HepG2 (cell line): Measurements from ENCODE around the gene CKS1B. TPM values are rescaled to one million over a fixed set of nuclear protein-coding genes. Genes with fewer than 3 reads are reported as not detected.
A peak's percentile ranks its signal among the peaks of the same experiment; 100 is the strongest.

Experiments used
- ARID2 ChIP-seq: sonication (generic); formaldehyde crosslinking; IDR thresholded peaks from 2 replicates; pipeline ENCODE4 v1.8.1; 2022; ENCODE audit warnings: mild to moderate bottlenecking, missing genetic modification reagents, borderline replicate concordance
- CEBPG ChIP-seq: IDR thresholded peaks from 2 replicates; pipeline ENCODE4 v1.6.1; 2016
- FOXO1 ChIP-seq: sonication (generic); formaldehyde crosslinking; IDR thresholded peaks from 2 replicates; pipeline ENCODE4 v1.4.0; 2020; ENCODE audit warnings: missing genetic modification reagents
- HNRNPUL1 ChIP-seq: fragments of 200-400 bp; formaldehyde crosslinking; IDR thresholded peaks from 2 replicates; pipeline ENCODE4 v1.6.1; 2017; ENCODE audit warnings: low read depth, mild to moderate bottlenecking, low read length, moderate library complexity
- MAZ ChIP-seq, 2 experiments: sonication (generic) in 1 of 2; formaldehyde crosslinking in 1 of 2; IDR thresholded peaks; 2 replicates each; pipeline versions ENCODE4 v1.5.0 to v1.6.1; 2012 to 2020; ENCODE audit warnings: low read depth in 2 of 2, mild to moderate bottlenecking in 2 of 2, borderline replicate concordance in 1 of 2, improper control_type of control experiment in 1 of 2, low read length in 1 of 2, missing genetic modification reagents in 1 of 2, moderate library complexity in 1 of 2
- MTF1 ChIP-seq: sonication (generic); formaldehyde crosslinking; IDR thresholded peaks from 2 replicates; pipeline ENCODE4 v1.5.0; 2020; ENCODE audit warnings: missing genetic modification reagents
- NAIF1 ChIP-seq: sonication (generic); formaldehyde crosslinking; IDR thresholded peaks from 2 replicates; pipeline ENCODE4 v1.5.0; 2020; ENCODE audit warnings: mild to moderate bottlenecking, missing genetic modification reagents, borderline replicate concordance
- SALL2 ChIP-seq: sonication (generic); formaldehyde crosslinking; IDR thresholded peaks from 2 replicates; pipeline ENCODE4 v1.8.1; 2023; ENCODE audit warnings: mild to moderate bottlenecking, missing genetic modification reagents, inconsistent platforms
- TSC22D2 ChIP-seq: sonication (generic); formaldehyde crosslinking; IDR thresholded peaks from 2 replicates; pipeline ENCODE4 v1.5.1; 2020; ENCODE audit warnings: missing genetic modification reagents, mild to moderate bottlenecking, borderline replicate concordance
- YY1 ChIP-seq: IDR thresholded peaks from 2 replicates; pipeline ENCODE4 v1.6.1; 2011; ENCODE audit warnings: low read length, low read depth, moderate library complexity, mild to moderate bottlenecking; ENCODE audit not compliant: insufficient read depth, insufficient replicate concordance
- ZNF232 ChIP-seq: sonication (generic); formaldehyde crosslinking; IDR thresholded peaks from 2 replicates; pipeline ENCODE4 v1.4.0; 2020; ENCODE audit warnings: missing genetic modification reagents, borderline replicate concordance
- ZNF432 ChIP-seq: sonication (generic); formaldehyde crosslinking; IDR thresholded peaks from 2 replicates; pipeline ENCODE4 v1.5.0; 2020; ENCODE audit warnings: missing genetic modification reagents, mild to moderate bottlenecking, borderline replicate concordance
- ZNF766 ChIP-seq: sonication (generic); formaldehyde crosslinking; IDR thresholded peaks from 2 replicates; pipeline ENCODE4 v1.5.0; 2020; ENCODE audit warnings: missing genetic modification reagents, borderline replicate concordance
- ZNF891 ChIP-seq: sonication (generic); formaldehyde crosslinking; IDR thresholded peaks from 2 replicates; pipeline ENCODE4 v1.5.0; 2020; ENCODE audit warnings: mild to moderate bottlenecking, missing genetic modification reagents
- polyA plus RNA-seq, 8 experiments: library from polyadenylated mRNA; depleted of rRNA in 3 of 8; stranded (reverse) in 7 of 8; unstranded in 1 of 8; fragments of >200 nt; fragmentation: Illumina TruSeq in 4 of 8; extraction: Trizol in 4 of 8; gene quantifications; 2 replicates each; pipeline versions ENCODE4 v1.2.1 to v1.2.3, GENCODE V29; 2011 to 2016; ENCODE audit warnings: low read depth in 4 of 8, missing spikeins in 1 of 8, mixed read lengths in 1 of 8; ENCODE audit not compliant: insufficient read depth in 1 of 8
- total RNA-seq, 5 experiments: library from RNA; depleted of rRNA; stranded (reverse); fragments of >200 nt; fragmentation: Illumina TruSeq; extraction: Trizol; gene quantifications; 2 replicates each; pipeline ENCODE4 v1.2.3, GENCODE V29; 2016; ENCODE audit warnings: low read depth in 1 of 5
- TF ChIP-seq, protein P1 (sequence below): sonication (generic); formaldehyde crosslinking; IDR thresholded peaks from 2 replicates; pipeline ENCODE4 v1.4.0; 2020; ENCODE audit warnings: mild to moderate bottlenecking, missing genetic modification reagents
- TF ChIP-seq, protein P2 (sequence below): sonication (generic); formaldehyde crosslinking; IDR thresholded peaks from 2 replicates; pipeline ENCODE4 v1.5.0; 2020; ENCODE audit warnings: missing genetic modification reagents
- TF ChIP-seq, protein P3 (sequence below): sonication (generic); formaldehyde crosslinking; conservative IDR thresholded peaks from 2 replicates; pipeline ENCODE4 v1.4.0; 2020; ENCODE audit warnings: missing genetic modification reagents
- TF ChIP-seq, protein P4 (sequence below): sonication (generic); formaldehyde crosslinking; IDR thresholded peaks from 2 replicates; pipeline ENCODE4 v1.8.0; 2022; ENCODE audit warnings: mild to moderate bottlenecking, missing genetic modification reagents, moderate library complexity
- TF ChIP-seq, protein P5 (sequence below): sonication (generic); formaldehyde crosslinking; IDR thresholded peaks from 2 replicates; pipeline ENCODE4 v1.4.0; 2020; ENCODE audit warnings: mild to moderate bottlenecking, missing genetic modification reagents
- TF ChIP-seq, protein P6 (sequence below): sonication (generic); formaldehyde crosslinking; IDR thresholded peaks from 2 replicates; pipeline ENCODE4 v1.9.0; 2022; ENCODE audit warnings: low read depth, missing genetic modification reagents

CKS1B gene
- total and polyA plus RNA-seq, 2 of the 13 experiments (the other 11 are each of a cell fraction or from before 2014, with no cell fraction given), result 217 to 222 TPM

DNA sequence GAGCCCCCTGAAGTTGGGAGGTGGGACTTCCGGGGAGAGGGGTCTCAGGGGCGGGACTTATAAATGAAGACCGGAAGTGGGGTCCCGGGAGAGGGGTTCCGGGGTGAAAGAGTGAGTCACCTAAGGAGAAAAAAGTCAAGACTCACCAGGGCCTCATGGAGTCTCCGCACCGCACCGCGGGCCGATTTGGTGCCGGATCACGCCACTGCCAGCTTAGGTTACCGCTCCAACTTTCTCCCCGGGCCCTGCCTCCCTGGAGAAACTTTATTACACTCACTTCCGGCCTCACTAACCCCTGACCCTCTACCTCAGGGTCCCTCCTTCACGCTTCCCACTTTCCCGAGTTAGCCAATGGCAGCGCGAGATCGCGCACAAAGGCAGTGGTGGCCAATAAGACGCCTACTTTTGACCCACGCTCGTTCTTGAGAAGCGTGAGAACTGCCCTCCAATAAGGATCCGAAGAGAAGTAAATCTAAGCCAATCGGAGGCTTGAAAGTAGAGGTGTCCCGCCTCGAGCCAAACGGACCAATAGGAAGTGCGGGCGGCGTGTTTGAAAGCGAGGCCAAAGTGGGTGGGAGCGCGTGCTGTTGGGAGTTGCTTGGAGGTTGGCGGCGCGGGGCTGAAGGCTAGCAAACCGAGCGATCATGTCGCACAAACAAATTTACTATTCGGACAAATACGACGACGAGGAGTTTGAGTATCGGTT is at the start of gene CKS1B (continued):
- TF ChIP-seq MAZ (IDR thresholded peaks at IDR 0.05; ENCODE audit: borderline replicate concordance, low read depth, low read length), result no peak
- TF ChIP-seq MAZ (CRISPR knock-in tag; IDR thresholded peaks at IDR 0.05; ENCODE audit: low read depth), result peak; percentile 56
- TF ChIP-seq ARID2 (CRISPR knock-in tag), result 0 out of 2 replicates have a peak, but pooled peaks have one; percentile 58
- TF ChIP-seq, protein P1, sequence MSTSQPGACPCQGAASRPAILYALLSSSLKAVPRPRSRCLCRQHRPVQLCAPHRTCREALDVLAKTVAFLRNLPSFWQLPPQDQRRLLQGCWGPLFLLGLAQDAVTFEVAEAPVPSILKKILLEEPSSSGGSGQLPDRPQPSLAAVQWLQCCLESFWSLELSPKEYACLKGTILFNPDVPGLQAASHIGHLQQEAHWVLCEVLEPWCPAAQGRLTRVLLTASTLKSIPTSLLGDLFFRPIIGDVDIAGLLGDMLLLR (CRISPR knock-in tag), result no peak; the same call in 1 of the 2 replicates
- no peak; the same call in 1 of the 2 replicates for TF ChIP-seq NAIF1 (CRISPR knock-in tag)
- no peak for TF ChIP-seq TSC22D2 (CRISPR knock-in tag)
- TF ChIP-seq YY1, result peak; percentile 43
- no peak for TF ChIP-seq ZNF891 (CRISPR knock-in tag)
- TF ChIP-seq ZNF232 (CRISPR knock-in tag), result no peak
- no peak for TF ChIP-seq MTF1 (CRISPR knock-in tag)
- TF ChIP-seq, protein P2, sequence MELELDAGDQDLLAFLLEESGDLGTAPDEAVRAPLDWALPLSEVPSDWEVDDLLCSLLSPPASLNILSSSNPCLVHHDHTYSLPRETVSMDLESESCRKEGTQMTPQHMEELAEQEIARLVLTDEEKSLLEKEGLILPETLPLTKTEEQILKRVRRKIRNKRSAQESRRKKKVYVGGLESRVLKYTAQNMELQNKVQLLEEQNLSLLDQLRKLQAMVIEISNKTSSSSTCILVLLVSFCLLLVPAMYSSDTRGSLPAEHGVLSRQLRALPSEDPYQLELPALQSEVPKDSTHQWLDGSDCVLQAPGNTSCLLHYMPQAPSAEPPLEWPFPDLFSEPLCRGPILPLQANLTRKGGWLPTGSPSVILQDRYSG (CRISPR knock-in tag), result no peak
- TF ChIP-seq, protein P3, sequence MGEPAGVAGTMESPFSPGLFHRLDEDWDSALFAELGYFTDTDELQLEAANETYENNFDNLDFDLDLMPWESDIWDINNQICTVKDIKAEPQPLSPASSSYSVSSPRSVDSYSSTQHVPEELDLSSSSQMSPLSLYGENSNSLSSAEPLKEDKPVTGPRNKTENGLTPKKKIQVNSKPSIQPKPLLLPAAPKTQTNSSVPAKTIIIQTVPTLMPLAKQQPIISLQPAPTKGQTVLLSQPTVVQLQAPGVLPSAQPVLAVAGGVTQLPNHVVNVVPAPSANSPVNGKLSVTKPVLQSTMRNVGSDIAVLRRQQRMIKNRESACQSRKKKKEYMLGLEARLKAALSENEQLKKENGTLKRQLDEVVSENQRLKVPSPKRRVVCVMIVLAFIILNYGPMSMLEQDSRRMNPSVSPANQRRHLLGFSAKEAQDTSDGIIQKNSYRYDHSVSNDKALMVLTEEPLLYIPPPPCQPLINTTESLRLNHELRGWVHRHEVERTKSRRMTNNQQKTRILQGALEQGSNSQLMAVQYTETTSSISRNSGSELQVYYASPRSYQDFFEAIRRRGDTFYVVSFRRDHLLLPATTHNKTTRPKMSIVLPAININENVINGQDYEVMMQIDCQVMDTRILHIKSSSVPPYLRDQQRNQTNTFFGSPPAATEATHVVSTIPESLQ (CRISPR knock-in tag), result no peak
- TF ChIP-seq CEBPG, result no peak; the same call in 1 of the 2 replicates
- TF ChIP-seq ZNF766, result no peak
- TF ChIP-seq ZNF432 (CRISPR knock-in tag), result no peak
- TF ChIP-seq, protein P4, sequence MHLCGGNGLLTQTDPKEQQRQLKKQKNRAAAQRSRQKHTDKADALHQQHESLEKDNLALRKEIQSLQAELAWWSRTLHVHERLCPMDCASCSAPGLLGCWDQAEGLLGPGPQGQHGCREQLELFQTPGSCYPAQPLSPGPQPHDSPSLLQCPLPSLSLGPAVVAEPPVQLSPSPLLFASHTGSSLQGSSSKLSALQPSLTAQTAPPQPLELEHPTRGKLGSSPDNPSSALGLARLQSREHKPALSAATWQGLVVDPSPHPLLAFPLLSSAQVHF (CRISPR knock-in tag), result peak; percentile 61; the same call in 1 of the 2 replicates
- TF ChIP-seq, protein P5, sequence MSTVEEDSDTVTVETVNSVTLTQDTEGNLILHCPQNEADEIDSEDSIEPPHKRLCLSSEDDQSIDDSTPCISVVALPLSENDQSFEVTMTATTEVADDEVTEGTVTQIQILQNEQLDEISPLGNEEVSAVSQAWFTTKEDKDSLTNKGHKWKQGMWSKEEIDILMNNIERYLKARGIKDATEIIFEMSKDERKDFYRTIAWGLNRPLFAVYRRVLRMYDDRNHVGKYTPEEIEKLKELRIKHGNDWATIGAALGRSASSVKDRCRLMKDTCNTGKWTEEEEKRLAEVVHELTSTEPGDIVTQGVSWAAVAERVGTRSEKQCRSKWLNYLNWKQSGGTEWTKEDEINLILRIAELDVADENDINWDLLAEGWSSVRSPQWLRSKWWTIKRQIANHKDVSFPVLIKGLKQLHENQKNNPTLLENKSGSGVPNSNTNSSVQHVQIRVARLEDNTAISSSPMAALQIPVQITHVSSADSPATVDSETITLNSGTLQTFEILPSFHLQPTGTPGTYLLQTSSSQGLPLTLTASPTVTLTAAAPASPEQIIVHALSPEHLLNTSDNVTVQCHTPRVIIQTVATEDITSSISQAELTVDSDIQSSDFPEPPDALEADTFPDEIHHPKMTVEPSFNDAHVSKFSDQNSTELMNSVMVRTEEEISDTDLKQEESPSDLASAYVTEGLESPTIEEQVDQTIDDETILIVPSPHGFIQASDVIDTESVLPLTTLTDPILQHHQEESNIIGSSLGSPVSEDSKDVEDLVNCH (CRISPR knock-in tag), result no peak
- TF ChIP-seq FOXO1 (CRISPR knock-in tag), result no peak
- TF ChIP-seq SALL2 (CRISPR knock-in tag), result no peak
- no peak for TF ChIP-seq HNRNPUL1
- TF ChIP-seq, protein P6, sequence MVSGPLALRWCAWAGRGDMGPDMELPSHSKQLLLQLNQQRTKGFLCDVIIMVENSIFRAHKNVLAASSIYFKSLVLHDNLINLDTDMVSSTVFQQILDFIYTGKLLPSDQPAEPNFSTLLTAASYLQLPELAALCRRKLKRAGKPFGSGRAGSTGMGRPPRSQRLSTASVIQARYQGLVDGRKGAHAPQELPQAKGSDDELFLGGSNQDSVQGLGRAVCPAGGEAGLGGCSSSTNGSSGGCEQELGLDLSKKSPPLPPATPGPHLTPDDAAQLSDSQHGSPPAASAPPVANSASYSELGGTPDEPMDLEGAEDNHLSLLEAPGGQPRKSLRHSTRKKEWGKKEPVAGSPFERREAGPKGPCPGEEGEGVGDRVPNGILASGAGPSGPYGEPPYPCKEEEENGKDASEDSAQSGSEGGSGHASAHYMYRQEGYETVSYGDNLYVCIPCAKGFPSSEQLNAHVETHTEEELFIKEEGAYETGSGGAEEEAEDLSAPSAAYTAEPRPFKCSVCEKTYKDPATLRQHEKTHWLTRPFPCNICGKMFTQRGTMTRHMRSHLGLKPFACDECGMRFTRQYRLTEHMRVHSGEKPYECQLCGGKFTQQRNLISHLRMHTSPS, result no peak
